GM06990 (cell line): ENCODE results near the gene RNF212.
"Not testable (repeated sequence)": the region's sequence is repeated elsewhere in the genome, so short reads cannot be mapped to it uniquely, and the experiment has no call there.

ENCODE experiments used
- DNase-seq: peaks from one replicate; pipeline ENCODE4 v3.0.0-alpha.2; 2011; ENCODE audit not compliant: insufficient read length; ENCODE audit errors: extremely low read depth
- H3K27me3 ChIP-seq: replicated peaks from 2 replicates; pipeline ENCODE4 v1.6.0; 2011; ENCODE audit warnings: low read length; ENCODE audit not compliant: control insufficient read depth, insufficient read depth
- H3K36me3 ChIP-seq: 2 replicates; pipeline ENCODE4 v1.5.1; 2011; ENCODE audit warnings: low read length; ENCODE audit not compliant: control insufficient read depth, insufficient read depth
- H3K4me3 ChIP-seq: replicated peaks from 2 replicates; pipeline ENCODE4 v1.5.1; 2011; ENCODE audit warnings: low read depth, mild to moderate bottlenecking, control low read depth, low read length
- TF ChIP-seq, protein P1 (sequence below): IDR thresholded peaks from 2 replicates; pipeline ENCODE4 v1.5.1; 2011; ENCODE audit warnings: low read length, control low read depth, mild to moderate bottlenecking, inconsistent platforms; ENCODE audit not compliant: insufficient read depth, poor library complexity, severe bottlenecking

RNF212 gene

DNA sequence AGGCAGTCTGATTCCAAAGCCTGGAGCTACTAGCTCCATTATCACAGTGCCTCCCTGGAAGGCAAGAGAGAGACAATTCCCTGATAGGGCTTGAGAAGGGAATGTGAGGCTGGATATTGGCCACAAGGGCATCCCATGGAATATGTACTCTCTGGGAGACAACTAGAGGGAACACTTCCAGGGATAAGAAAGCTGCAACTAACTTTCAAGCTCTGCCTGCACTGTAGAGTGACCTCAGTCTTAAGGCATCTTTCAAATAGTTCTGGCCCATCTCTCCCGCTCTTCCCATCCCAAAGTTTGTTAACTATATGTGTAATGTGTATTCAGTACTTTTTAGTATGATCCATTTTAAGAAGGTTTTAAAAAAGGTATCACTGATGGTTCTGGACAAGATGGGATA lies 13.1 kb upstream of the RNF212 start:
- no peak overlapping the region for H3K4me3 ChIP-seq
- H3K27me3 ChIP-seq = no peaks in the 10 kb centered on the region; the same call in none of the 2 replicates
- no peaks in the 10 kb centered on the region for H3K36me3 ChIP-seq
- no peak for DNase-seq
- TF ChIP-seq, protein P1, sequence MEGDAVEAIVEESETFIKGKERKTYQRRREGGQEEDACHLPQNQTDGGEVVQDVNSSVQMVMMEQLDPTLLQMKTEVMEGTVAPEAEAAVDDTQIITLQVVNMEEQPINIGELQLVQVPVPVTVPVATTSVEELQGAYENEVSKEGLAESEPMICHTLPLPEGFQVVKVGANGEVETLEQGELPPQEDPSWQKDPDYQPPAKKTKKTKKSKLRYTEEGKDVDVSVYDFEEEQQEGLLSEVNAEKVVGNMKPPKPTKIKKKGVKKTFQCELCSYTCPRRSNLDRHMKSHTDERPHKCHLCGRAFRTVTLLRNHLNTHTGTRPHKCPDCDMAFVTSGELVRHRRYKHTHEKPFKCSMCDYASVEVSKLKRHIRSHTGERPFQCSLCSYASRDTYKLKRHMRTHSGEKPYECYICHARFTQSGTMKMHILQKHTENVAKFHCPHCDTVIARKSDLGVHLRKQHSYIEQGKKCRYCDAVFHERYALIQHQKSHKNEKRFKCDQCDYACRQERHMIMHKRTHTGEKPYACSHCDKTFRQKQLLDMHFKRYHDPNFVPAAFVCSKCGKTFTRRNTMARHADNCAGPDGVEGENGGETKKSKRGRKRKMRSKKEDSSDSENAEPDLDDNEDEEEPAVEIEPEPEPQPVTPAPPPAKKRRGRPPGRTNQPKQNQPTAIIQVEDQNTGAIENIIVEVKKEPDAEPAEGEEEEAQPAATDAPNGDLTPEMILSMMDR = no peak

DNA sequence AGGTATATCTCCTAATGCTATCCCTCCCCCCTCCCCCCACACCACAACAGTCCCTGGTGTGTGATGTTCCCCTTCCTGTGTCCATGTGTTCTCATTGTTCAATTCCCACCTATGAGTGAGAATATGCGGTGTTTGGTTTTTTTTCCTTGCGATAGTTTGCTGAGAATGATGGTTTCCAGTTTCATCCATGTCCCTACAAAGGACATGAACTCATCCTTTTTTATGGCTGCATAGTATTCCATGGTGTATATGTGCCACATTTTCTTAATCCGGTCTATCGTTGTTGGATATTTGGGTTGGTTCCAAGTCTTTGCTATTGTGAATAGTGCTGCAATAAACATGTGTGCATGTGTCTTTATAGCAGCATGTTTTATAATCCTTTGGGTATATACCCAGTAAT lies 12.1 kb upstream of the RNF212 start:
- not testable (repeated sequence) for H3K36me3 ChIP-seq, H3K27me3 ChIP-seq, DNase-seq, H3K4me3 ChIP-seq

DNA sequence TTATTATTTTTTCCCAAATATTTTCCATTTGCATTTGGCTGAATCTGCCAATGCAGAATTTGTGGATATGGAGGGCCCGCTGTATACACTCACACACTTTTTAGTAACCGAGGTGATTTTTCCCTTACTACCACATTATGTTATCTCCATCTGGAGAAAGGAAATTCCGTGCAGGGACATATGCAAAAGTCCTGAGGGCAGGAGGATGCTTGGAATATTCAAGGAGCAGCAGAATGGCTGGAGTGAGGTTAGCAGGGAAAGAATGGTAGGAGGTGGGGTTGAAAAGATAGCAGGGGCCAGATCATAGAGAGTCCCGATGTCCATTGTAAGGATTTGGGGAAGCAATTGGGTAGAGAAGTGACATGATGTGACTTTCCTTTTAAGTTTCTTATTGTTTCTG lies 11.5 kb upstream of the RNF212 start:
- TF ChIP-seq, protein P1 = no peak
- Histone ChIP-seq H3K36me3 (no peaks in the 10 kb centered on the region), H3K4me3 (no peak overlapping the region), H3K27me3 (no peaks in the 10 kb centered on the region; the same call in none of the 2 replicates)
- DNase-seq = no peak

DNA sequence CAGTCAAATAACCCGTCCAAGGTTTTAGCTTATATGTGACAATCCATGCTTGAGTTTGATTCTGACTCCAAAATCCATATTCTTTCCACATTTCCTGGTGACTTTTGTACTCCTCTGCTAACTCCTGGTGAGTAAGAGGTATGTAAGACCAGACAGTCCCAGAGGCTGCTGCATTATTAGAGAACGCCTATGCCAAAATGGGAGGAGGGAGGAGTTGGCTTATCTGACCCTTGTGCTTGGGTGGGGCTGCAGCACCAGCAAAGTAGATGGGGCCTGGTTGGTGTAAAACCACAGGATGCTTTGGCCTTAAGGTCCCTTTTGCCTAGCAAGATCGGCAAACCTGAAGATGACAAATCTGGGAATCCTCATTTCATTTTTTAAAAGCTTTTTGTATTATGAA lies 9.1 kb upstream of the RNF212 start:
- DNase-seq = no peak
- Histone ChIP-seq H3K4me3 (no peak overlapping the region), H3K36me3 (no peaks in the 10 kb centered on the region), H3K27me3 (no peaks in the 10 kb centered on the region; the same call in none of the 2 replicates)
- TF ChIP-seq, protein P1 = no peak

DNA sequence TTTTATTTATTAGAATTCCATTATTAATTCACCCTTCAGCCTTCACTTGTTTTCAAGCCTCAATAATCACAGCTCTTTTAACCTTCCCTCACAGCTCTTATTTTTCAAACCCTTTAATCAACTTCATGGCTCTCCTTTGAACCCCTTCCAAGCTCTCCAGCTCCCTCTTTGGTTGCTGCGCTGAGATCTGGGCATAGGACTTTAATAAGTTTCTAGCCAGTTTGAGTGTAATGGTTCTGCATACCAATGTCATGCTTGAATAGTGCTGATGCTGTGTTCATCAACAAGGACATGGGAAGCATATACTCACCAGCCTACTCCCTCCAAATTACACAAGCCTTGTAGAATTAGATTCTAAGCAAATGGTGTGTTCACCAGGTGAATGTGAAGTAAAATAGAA lies 3.5 kb upstream of the RNF212 start:
- H3K36me3 ChIP-seq = no peaks in the 10 kb centered on the region
- no peaks in the 10 kb centered on the region; the same call in 1 of the 2 replicates for H3K27me3 ChIP-seq
- TF ChIP-seq, protein P1 = no peak
- no peak for DNase-seq
- no peak overlapping the region for H3K4me3 ChIP-seq

DNA sequence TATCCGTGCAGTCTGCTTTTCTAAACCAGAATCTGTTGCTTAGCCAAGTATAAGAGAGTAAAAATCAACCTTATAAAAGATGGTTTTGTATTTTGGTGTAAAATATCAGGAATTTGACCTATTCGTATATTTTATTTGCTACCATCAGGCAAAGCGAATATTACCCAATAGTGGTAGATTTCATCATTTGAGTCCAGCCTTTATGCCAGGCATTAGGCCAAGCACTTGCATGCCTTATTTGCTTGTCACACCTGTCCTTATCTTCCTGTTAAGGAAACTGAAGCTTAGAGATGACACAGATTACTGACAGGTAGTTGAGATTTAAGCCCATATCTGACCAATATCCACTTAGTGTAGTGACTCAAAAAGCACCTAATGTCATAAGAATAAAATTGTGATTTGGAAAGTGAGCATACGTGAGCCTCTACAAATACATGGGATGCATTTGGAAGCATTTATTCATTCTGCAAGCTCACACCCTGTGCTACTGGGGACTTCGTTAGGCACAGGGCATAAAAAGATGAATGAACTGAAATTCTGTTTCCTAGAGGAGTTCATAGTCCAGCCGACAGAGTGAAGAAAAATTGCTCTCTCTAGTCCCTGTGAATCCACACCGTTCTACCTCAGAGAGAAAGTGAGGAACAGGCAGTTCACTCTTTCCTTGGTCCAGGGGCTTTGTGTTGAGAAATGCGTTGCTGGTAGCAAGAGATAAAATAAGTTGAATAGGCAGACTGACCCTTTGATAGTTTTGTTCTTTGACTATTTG lies 2.3 kb upstream of the RNF212 start:
- H3K36me3 ChIP-seq = no peaks in the 10 kb centered on the region
- DNase-seq = no peak
- TF ChIP-seq, protein P1 = no peak
- H3K4me3 ChIP-seq = no peak overlapping the region
- no peaks in the 10 kb centered on the region; the same call in 1 of the 2 replicates for H3K27me3 ChIP-seq
